CD14-positive monocyte (primary cell): ENCODE data around the gene VMP1. TPM values are rescaled to one million over a fixed set of nuclear protein-coding genes. Genes with fewer than 3 reads are reported as not detected.

Experiments
- DNase-seq, 3 donors: peaks; one replicate each; pipeline ENCODE4 v3.0.0-alpha.2; 2011 to 2022
- H2AFZ ChIP-seq: 2 replicates; pipeline ENCODE4 v1.6.0; 2012; ENCODE audit warnings: mild to moderate bottlenecking, low read depth, low read length, inconsistent platforms; ENCODE audit not compliant: insufficient read depth, poor library complexity, severe bottlenecking
- H3K27ac ChIP-seq, 2 donors: 1 replicate in 1 of 2; 2 replicates in 1 of 2; pipeline ENCODE4 v1.5.1; 2012 to 2013; ENCODE audit warnings: low read length in 2 of 2, control low read depth in 1 of 2, inconsistent platforms in 1 of 2, low read depth in 1 of 2, mild to moderate bottlenecking in 1 of 2
- H3K27me3 ChIP-seq, 2 donors: one replicate each; pipeline versions ENCODE4 v1.6.0 to v1.6.1; 2011 to 2013; ENCODE audit warnings: low read length in 2 of 2; ENCODE audit not compliant: control insufficient read depth in 2 of 2, insufficient read depth in 2 of 2
- H3K36me3 ChIP-seq, 2 donors: replicated peaks in 1 of 2; 1 replicate in 1 of 2; 2 replicates in 1 of 2; pipeline versions ENCODE4 v1.5.1 to v1.6.1; 2012 to 2013; ENCODE audit warnings: low read length in 2 of 2, control low read depth in 1 of 2, inconsistent platforms in 1 of 2, mild to moderate bottlenecking in 1 of 2; ENCODE audit not compliant: insufficient read depth in 2 of 2, control insufficient read depth in 1 of 2
- H3K4me1 ChIP-seq, 2 donors: 1 replicate in 1 of 2; 2 replicates in 1 of 2; pipeline versions ENCODE4 v1.5.1 to v1.6.1; 2012 to 2013; ENCODE audit warnings: low read length in 2 of 2, control low read depth in 1 of 2, inconsistent platforms in 1 of 2, mild to moderate bottlenecking in 1 of 2, moderate library complexity in 1 of 2; ENCODE audit not compliant: insufficient read depth in 2 of 2, control insufficient read depth in 1 of 2
- H3K4me2 ChIP-seq: replicated peaks from 2 replicates; pipeline ENCODE3; 2012; ENCODE audit warnings: low read length, moderate library complexity, mild to moderate bottlenecking; ENCODE audit not compliant: poor library complexity, severe bottlenecking; ENCODE audit errors: extremely low read depth
- H3K4me3 ChIP-seq, 3 experiments: fragments of 200-600 bp in 1 of 3; sonication (generic) in 1 of 3; replicated peaks in 1 of 3; 1 replicate in 2 of 3; 2 replicates in 1 of 3; pipeline ENCODE4 v1.5.1; 2011 to 2013; ENCODE audit warnings: low read length in 3 of 3, mild to moderate bottlenecking in 3 of 3, control low read depth in 2 of 3, low read depth in 2 of 3, inconsistent platforms in 1 of 3, moderate library complexity in 1 of 3
- H3K79me2 ChIP-seq: 2 replicates; pipeline ENCODE4 v1.6.0; 2012; ENCODE audit warnings: mild to moderate bottlenecking, control low read depth, inconsistent platforms, low read length, moderate library complexity; ENCODE audit not compliant: insufficient read depth
- H3K9ac ChIP-seq: 2 replicates; pipeline ENCODE4 v1.6.0; 2017; ENCODE audit warnings: low read length, mild to moderate bottlenecking; ENCODE audit not compliant: insufficient read depth, poor library complexity, severe bottlenecking
- H3K9me3 ChIP-seq, 2 donors: replicated peaks in 1 of 2; 1 replicate in 1 of 2; 2 replicates in 1 of 2; pipeline versions ENCODE4 v1.5.1 to v1.6.1; 2012 to 2013; ENCODE audit warnings: low read length in 2 of 2, control low read depth in 1 of 2; ENCODE audit not compliant: control insufficient read depth in 1 of 2, insufficient read depth in 1 of 2
- H4K20me1 ChIP-seq: 2 replicates; pipeline ENCODE4 v1.6.0; 2012; ENCODE audit warnings: mild to moderate bottlenecking, low read length, control low read depth, moderate library complexity; ENCODE audit not compliant: insufficient read depth
- H3K27ac Mint-ChIP-seq, 7 donors: one replicate each; pipeline ENCODE4 v1.8.0; 2020; ENCODE audit warnings: mild to moderate bottlenecking in 7 of 7, mixed read lengths in 7 of 7, moderate library complexity in 6 of 7, inconsistent platforms in 2 of 7
- H3K27me3 Mint-ChIP-seq, 3 donors: one replicate each; pipeline ENCODE4 v1.8.0; 2021 to 2022; ENCODE audit warnings: low read depth in 3 of 3, mild to moderate bottlenecking in 3 of 3, mixed read lengths in 3 of 3, moderate library complexity in 3 of 3, inconsistent platforms in 1 of 3
- H3K36me3 Mint-ChIP-seq, 2 donors: one replicate each; pipeline ENCODE4 v1.8.0; 2020; ENCODE audit warnings: mixed read lengths in 2 of 2, inconsistent platforms in 1 of 2, mild to moderate bottlenecking in 1 of 2
- H3K4me1 Mint-ChIP-seq: one replicate; pipeline ENCODE4 v1.8.0; 2020; ENCODE audit warnings: mild to moderate bottlenecking, mixed read lengths
- H3K4me3 Mint-ChIP-seq, 2 donors: one replicate each; pipeline ENCODE4 v1.8.0; 2020; ENCODE audit warnings: mild to moderate bottlenecking in 2 of 2, mixed read lengths in 2 of 2, moderate library complexity in 1 of 2
- H3K9me3 Mint-ChIP-seq, 7 donors: one replicate each; pipeline ENCODE4 v1.8.0; 2020 to 2022; ENCODE audit warnings: mixed read lengths in 7 of 7, mild to moderate bottlenecking in 6 of 7, moderate library complexity in 6 of 7, inconsistent platforms in 2 of 7
- CTCF ChIP-seq: fragments of 200-600 bp; IDR thresholded peaks from one replicate; pipeline ENCODE4 v1.8.0; 2022; ENCODE audit warnings: antibody characterized with exemption, mild to moderate bottlenecking
- WGBS: methylation state at CpG from one replicate; pipeline ENCODE4 v1.1.5; 2013; ENCODE audit warnings: missing lambda C conversion rate; ENCODE audit not compliant: insufficient coverage; 5-methylcytosine and 5-hydroxymethylcytosine counted together
- intact Hi-C, 2 donors: fragments of 100-400 bp; cut with micrococcal nuclease; formaldehyde crosslinking; loops; one replicate each; pipeline versions ENCODE4 v1.15.0 to v1.15.1; 2023
- polyA plus RNA-seq, 3 donors: library from polyadenylated mRNA; depleted of rRNA in 1 of 3; unstranded in 2 of 3; stranded (reverse) in 1 of 3; fragments of 300-500 nt in 2 of 3; fragments of >200 nt in 1 of 3; fragmentation: Illumina TruSeq in 2 of 3; gene quantifications; 1 replicate in 2 of 3; 2 replicates in 1 of 3; pipeline ENCODE4 v1.2.3, GENCODE V29; 2012 to 2021
- small RNA-seq: library from RNA; depleted of rRNA; stranded (forward); fragments of <200 nt; gene quantifications from one replicate; pipeline ENCODE3, GENCODE V24; 2012; ENCODE audit warnings: low read depth; ENCODE audit not compliant: insufficient read length

The VMP1 gene
- polyA plus RNA-seq, 3 donors: 246 to 511 (median 386) TPM

GRCh38 chr17:59890720-59891119 lies 183.3 kb downstream of the VMP1 start:
- Mint-ChIP-seq H3K27ac (no peak overlapping the region), H3K9me3 (no peaks in the 10 kb centered on the region), H3K36me3 (peaks cover 19 to 44% of the 10 kb centered on the region in 2 donors), H3K4me3 (no peak overlapping the region), H3K4me1 (peaks cover 25% of the 10 kb centered on the region), H3K27me3 (no peaks in the 10 kb centered on the region)
- intact Hi-C loops: no loop called here
- Histone ChIP-seq H3K9me3 (no peaks in the 10 kb centered on the region), H3K27me3 (no peaks in the 10 kb centered on the region), H3K4me2 (no peak overlapping the region), H4K20me1 (peaks cover 2% of the 10 kb centered on the region), H3K36me3 (peaks cover 7 to 42% of the 10 kb centered on the region in 2 donors), H2AFZ (no peak overlapping the region), H3K4me3 (no peak overlapping the region), H3K9ac (no peak overlapping the region), H3K27ac (no peak overlapping the region), H3K4me1 (peaks cover 21 to 27% of the 10 kb centered on the region in 2 donors), H3K79me2 (peaks cover 46% of the 10 kb centered on the region)
- WGBS: no CpG with 5 or more reads among the region's 2 CpGs
- TF ChIP-seq CTCF: no peak
- DNase-seq: no peak

Small RNA genes within 50 kb of the gene (small RNA-seq; reads per million reads assigned to genes)
- gene AC040904.1: not detected
- gene RNU6-450P: not detected

Other genes starting within 250 kb of the VMP1 start
- 10 to 100 TPM; 12.4 to 22.0 (median 21.0) TPM for gene DHX40, start 142.0 kb upstream of the VMP1 start, polyA plus RNA-seq
- gene CLTC, start 87.8 kb upstream of the VMP1 start, polyA plus RNA-seq: 100 to 1,000 TPM in 1 of 3 donors, 10 to 100 TPM in 2; 63.3 to 102 (median 65.1) TPM
- gene PTRH2, start 224 bp upstream of the VMP1 start, polyA plus RNA-seq: 10 to 100 TPM; 13.4 to 27.0 (median 26.0) TPM
- 1 to 10 TPM; 2.9 to 7.3 (median 3.9) TPM for gene TUBD1, start 185.3 kb downstream of the VMP1 start, polyA plus RNA-seq
- 10 to 100 TPM; 15.8 to 15.9 (median 15.9) TPM for gene RPS6KB1, start 185.5 kb downstream of the VMP1 start, polyA plus RNA-seq